Esophagus muscularis mucosa (tissue), 4 donors: Measurements from ENCODE around the gene RBMS3.

Experiments used
- CTCF ChIP-seq, 3 experiments: fragments of 200-600 bp in 2 of 3; fragments of 450-650 bp in 1 of 3; sonication (generic) in 2 of 3; IDR thresholded peaks; one replicate each; pipeline ENCODE4 v1.5.1; 2017 to 2019; ENCODE audit warnings: antibody characterized with exemption in 3 of 3, mild to moderate bottlenecking in 2 of 3, moderate library complexity in 1 of 3
- EP300 ChIP-seq: sonication (generic); formaldehyde crosslinking; IDR thresholded peaks from one replicate; pipeline ENCODE4 v1.6.1; 2017; ENCODE audit warnings: antibody characterized with exemption
- POLR2A ChIP-seq: fragments of 450-650 bp; IDR thresholded peaks from one replicate; pipeline ENCODE4 v1.6.1; 2017; ENCODE audit warnings: antibody characterized with exemption, moderate library complexity, mild to moderate bottlenecking, low read depth
- POLR2AphosphoS5 ChIP-seq, 2 donors: sonication (generic); formaldehyde crosslinking; IDR thresholded peaks; one replicate each; pipeline ENCODE4 v1.6.1; 2017; ENCODE audit warnings: antibody characterized with exemption in 2 of 2

- TF ChIP-seq CTCF (IDR thresholded peaks at IDR 0.05), result no peak
- no peak for TF ChIP-seq POLR2A
- peak in 1 of 2 donors; percentile 19 for TF ChIP-seq POLR2AphosphoS5 (IDR thresholded peaks at IDR 0.05)
- TF ChIP-seq EP300, result no peak
These were observed 101.5 kb downstream of the RBMS3 start for GRCh38 chr3:29382409-29382808.
